Measurements from ENCODE around the gene SRSF6.

The SRSF6 gene

DNA sequence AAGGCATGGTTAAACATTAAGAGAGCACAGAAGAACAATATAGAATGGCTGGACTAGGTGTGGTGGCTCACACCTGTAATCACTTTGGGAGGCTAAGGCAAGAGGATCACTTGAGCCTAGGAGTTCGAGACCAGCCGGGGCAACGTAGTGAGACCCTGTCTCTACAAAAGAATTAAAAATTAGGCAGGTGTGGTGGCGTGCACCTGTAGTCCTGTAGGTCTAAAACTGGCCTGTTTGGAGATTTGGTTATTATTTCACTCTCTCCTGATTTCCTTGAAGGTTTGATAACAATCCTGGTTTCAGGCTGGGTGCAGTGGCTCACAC is 15.6 kb downstream of the SRSF6 start:
- Histone ChIP-seq H3K27ac (replicated peaks) (no peak overlapping the region), H3K4me3 (replicated peaks; ENCODE audit: insufficient read depth, low read length) (no peak overlapping the region), H3K27me3 (ENCODE audit: insufficient read depth, poor library complexity, severe bottlenecking) (no peaks in the 10 kb centered on the region)
- no peak for DNase-seq (ENCODE audit: low read depth in 1 of 2, low spot score in 1 of 2)
- TF ChIP-seq SPI1 (IDR thresholded peaks at IDR 0.05; ENCODE audit: borderline replicate concordance, low read depth) = no peak
- TF ChIP-seq POLR2AphosphoS5 (IDR thresholded peaks at IDR 0.05; ENCODE audit: low read depth) = no peak
- no peak for TF ChIP-seq CTCF (IDR thresholded peaks at IDR 0.05; ENCODE audit: insufficient read depth, low read length)
- TF ChIP-seq, protein P1, sequence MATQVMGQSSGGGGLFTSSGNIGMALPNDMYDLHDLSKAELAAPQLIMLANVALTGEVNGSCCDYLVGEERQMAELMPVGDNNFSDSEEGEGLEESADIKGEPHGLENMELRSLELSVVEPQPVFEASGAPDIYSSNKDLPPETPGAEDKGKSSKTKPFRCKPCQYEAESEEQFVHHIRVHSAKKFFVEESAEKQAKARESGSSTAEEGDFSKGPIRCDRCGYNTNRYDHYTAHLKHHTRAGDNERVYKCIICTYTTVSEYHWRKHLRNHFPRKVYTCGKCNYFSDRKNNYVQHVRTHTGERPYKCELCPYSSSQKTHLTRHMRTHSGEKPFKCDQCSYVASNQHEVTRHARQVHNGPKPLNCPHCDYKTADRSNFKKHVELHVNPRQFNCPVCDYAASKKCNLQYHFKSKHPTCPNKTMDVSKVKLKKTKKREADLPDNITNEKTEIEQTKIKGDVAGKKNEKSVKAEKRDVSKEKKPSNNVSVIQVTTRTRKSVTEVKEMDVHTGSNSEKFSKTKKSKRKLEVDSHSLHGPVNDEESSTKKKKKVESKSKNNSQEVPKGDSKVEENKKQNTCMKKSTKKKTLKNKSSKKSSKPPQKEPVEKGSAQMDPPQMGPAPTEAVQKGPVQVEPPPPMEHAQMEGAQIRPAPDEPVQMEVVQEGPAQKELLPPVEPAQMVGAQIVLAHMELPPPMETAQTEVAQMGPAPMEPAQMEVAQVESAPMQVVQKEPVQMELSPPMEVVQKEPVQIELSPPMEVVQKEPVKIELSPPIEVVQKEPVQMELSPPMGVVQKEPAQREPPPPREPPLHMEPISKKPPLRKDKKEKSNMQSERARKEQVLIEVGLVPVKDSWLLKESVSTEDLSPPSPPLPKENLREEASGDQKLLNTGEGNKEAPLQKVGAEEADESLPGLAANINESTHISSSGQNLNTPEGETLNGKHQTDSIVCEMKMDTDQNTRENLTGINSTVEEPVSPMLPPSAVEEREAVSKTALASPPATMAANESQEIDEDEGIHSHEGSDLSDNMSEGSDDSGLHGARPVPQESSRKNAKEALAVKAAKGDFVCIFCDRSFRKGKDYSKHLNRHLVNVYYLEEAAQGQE (IDR thresholded peaks at IDR 0.05; ENCODE audit: insufficient replicate concordance, low read depth) = no peak
- no peak for TF ChIP-seq GABPA (IDR thresholded peaks at IDR 0.05; ENCODE audit: low read depth)

DNA sequence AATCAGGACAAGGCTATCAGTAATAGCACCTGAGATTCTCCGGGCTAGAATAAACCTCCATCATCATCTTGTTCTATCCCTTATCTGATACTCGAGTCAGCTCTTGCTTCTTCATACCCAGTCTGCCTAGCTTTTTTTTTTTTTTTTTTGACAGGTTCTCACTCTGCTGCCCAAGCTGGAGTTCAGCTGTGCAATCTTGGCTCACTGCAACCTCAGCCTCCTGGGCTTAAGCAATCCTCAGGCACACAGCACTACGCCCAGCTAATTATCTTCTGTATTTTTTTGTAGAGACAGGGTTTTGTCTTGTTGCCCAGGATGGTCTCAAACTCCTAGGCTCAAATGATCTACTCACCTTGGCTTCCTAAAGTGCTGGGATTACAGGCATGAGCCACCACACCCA is 19.5 kb downstream of the SRSF6 start:
- no peak overlapping the region for H3K27ac ChIP-seq (replicated peaks)
- no peaks in the 10 kb centered on the region for H3K27me3 ChIP-seq (ENCODE audit: insufficient read depth, poor library complexity, severe bottlenecking)
- DNase-seq (ENCODE audit: low read depth in 1 of 2, low spot score in 1 of 2) = peak in 1 of 2 experiments; percentile 49
- no peak overlapping the region for H3K4me3 ChIP-seq (replicated peaks; ENCODE audit: insufficient read depth, low read length)
- no peak for TF ChIP-seq CTCF (IDR thresholded peaks at IDR 0.05; ENCODE audit: insufficient read depth, low read length)
- TF ChIP-seq, protein P1 (IDR thresholded peaks at IDR 0.05; ENCODE audit: insufficient replicate concordance, low read depth) = no peak
- no peak for TF ChIP-seq GABPA (IDR thresholded peaks at IDR 0.05; ENCODE audit: low read depth)
- TF ChIP-seq POLR2AphosphoS5 (IDR thresholded peaks at IDR 0.05; ENCODE audit: low read depth) = no peak
- no peak for TF ChIP-seq SPI1 (IDR thresholded peaks at IDR 0.05; ENCODE audit: borderline replicate concordance, low read depth)

DNA sequence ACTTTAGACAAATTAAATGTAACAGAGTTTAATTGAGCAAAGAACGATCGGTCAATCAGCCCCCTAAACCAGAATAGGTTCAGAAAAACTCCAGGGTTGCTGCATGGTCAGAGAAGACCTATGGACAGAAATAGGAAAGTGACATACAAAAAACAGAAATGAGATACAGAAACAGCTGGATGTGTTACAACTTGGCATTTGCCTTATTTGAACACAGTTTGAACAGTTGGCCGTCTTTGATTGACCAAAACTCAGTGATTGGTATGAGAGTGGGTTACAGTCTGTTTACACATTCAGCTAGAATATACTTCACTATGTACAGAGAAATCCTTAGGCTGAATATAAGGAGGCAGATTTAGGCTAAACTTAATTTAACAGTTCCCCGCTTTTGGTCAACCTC is 19.9 kb downstream of the SRSF6 start:
- Histone ChIP-seq H3K4me3 (replicated peaks; ENCODE audit: insufficient read depth, low read length) (no peak overlapping the region), H3K27ac (replicated peaks) (no peak overlapping the region), H3K27me3 (ENCODE audit: insufficient read depth, poor library complexity, severe bottlenecking) (no peaks in the 10 kb centered on the region)
- TF ChIP-seq POLR2AphosphoS5 (IDR thresholded peaks at IDR 0.05; ENCODE audit: low read depth) = no peak
- TF ChIP-seq, protein P1 (IDR thresholded peaks at IDR 0.05; ENCODE audit: insufficient replicate concordance, low read depth) = no peak
- TF ChIP-seq CTCF (IDR thresholded peaks at IDR 0.05; ENCODE audit: insufficient read depth, low read length) = no peak
- TF ChIP-seq GABPA (IDR thresholded peaks at IDR 0.05; ENCODE audit: low read depth) = no peak
- TF ChIP-seq SPI1 (IDR thresholded peaks at IDR 0.05; ENCODE audit: borderline replicate concordance, low read depth) = no peak
- DNase-seq (ENCODE audit: low read depth in 1 of 2, low spot score in 1 of 2) = no peak
